ENCODE measurements around the gene E2F7. TPM values are rescaled to one million over a fixed set of nuclear protein-coding genes. Genes with fewer than 3 reads are reported as not detected.
"Not testable (repeated sequence)": the region's sequence is repeated elsewhere in the genome, so short reads cannot be mapped to it uniquely, and the experiment has no call there.

E2F7 gene
- total and polyA plus RNA-seq, 2 donors (not counting 3 experiments of a cell fraction or from before 2014, with no cell fraction given), result 4.7 to 19.8 TPM

DNA sequence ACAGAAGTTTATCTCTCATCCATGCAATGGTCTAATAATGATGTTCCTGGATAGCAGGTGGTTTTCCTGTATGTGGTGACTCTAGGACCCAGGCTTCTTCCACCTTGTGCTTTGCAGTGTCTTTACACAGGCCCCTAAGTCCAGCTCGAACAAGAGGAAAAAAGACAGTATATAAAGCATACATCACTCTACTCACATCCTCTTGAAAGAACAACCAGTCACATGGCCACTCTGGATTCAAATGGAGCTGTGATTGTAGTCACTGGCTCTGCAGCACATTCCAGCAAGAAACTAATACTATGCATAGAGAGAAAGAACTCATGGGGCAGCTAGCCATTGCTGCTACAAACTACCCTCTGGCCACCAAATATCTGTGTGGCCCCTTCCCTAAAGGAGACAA is 11.5 kb upstream of the E2F7 start:
- Histone ChIP-seq H3K4me2 (ENCODE audit: insufficient read depth, low read length) (no peak overlapping the region), H3K9me3 (replicated peaks; ENCODE audit: control insufficient read depth, insufficient read depth, low read length) (no peaks in the 10 kb centered on the region), H3K36me3 (ENCODE audit: control insufficient read depth in 2 of 2, extremely low read depth in 1 of 2, insufficient read depth in 2 of 2, low read length in 2 of 2) (no peaks in the 10 kb centered on the region), H3K9me1 (replicated peaks; ENCODE audit: control insufficient read depth, extremely low read depth, insufficient read depth, low read length) (no peaks in the 10 kb centered on the region), H3K27me3 (ENCODE audit: control insufficient read depth in 2 of 2, insufficient read depth in 2 of 2, low read length in 2 of 2) (no peaks in the 10 kb centered on the region), H2AFZ (ENCODE audit: low read depth, low read length) (no peak overlapping the region), H3K79me2 (ENCODE audit: control insufficient read depth, insufficient read depth, low read length) (no peaks in the 10 kb centered on the region), H4K20me1 (replicated peaks; ENCODE audit: control insufficient read depth, extremely low read depth, insufficient read depth, low read length) (no peaks in the 10 kb centered on the region), H3K27ac (ENCODE audit: insufficient read depth, low read depth, low read length) (no peak overlapping the region), H3K4me1 (ENCODE audit: control insufficient read depth, extremely low read depth, insufficient read depth, low read length) (no peaks in the 10 kb centered on the region), H3K9ac (replicated peaks; ENCODE audit: extremely low read depth, insufficient read depth, low read length) (no peak overlapping the region), H3K4me3 (replicated peaks in 1 of 3; ENCODE audit: insufficient read depth in 1 of 3, low read depth in 1 of 3, low read length in 3 of 3) (no peak overlapping the region)
- dilution Hi-C loops (cut with MboI; ENCODE audit: extremely low pct_ligation_motif_present, low sequenced_read_pairs), result no loop called here
- intact Hi-C loops (cut with micrococcal nuclease), result no loop called here
- DNase-seq (ENCODE audit: low read depth, low spot score), result no peak
- BruUV-seq (replicated peaks), result no TSS peak
- CTCF ChIA-PET, result no interaction called here
- POLR2A ChIA-PET, result no interaction called here
- TF ChIP-seq EZH2 (IDR thresholded peaks at IDR 0.05; ENCODE audit: borderline replicate concordance, low read depth, low read length, severe bottlenecking) (no peak), GATA2 (IDR thresholded peaks at IDR 0.05; ENCODE audit: insufficient read depth, insufficient read length, low read depth, low read length) (no peak), MYC (IDR thresholded peaks at IDR 0.05; ENCODE audit: low read depth, low read length) (no peak), JUN (IDR thresholded peaks at IDR 0.05; ENCODE audit: borderline replicate concordance, insufficient read depth, insufficient read length, low read depth) (no peak), POLR2AphosphoS5 (IDR thresholded peaks at IDR 0.05; ENCODE audit: insufficient read depth, low read depth, low read length) (no peak), POLR2A (IDR thresholded peaks at IDR 0.05; ENCODE audit: low read depth, low read length) (no peak), FOS (IDR thresholded peaks at IDR 0.05; ENCODE audit: borderline replicate concordance, insufficient read depth, low read length) (no peak)
- TF ChIP-seq, protein P1, sequence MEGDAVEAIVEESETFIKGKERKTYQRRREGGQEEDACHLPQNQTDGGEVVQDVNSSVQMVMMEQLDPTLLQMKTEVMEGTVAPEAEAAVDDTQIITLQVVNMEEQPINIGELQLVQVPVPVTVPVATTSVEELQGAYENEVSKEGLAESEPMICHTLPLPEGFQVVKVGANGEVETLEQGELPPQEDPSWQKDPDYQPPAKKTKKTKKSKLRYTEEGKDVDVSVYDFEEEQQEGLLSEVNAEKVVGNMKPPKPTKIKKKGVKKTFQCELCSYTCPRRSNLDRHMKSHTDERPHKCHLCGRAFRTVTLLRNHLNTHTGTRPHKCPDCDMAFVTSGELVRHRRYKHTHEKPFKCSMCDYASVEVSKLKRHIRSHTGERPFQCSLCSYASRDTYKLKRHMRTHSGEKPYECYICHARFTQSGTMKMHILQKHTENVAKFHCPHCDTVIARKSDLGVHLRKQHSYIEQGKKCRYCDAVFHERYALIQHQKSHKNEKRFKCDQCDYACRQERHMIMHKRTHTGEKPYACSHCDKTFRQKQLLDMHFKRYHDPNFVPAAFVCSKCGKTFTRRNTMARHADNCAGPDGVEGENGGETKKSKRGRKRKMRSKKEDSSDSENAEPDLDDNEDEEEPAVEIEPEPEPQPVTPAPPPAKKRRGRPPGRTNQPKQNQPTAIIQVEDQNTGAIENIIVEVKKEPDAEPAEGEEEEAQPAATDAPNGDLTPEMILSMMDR (IDR thresholded peaks at IDR 0.05; ENCODE audit: extremely low read depth in 1 of 2, insufficient read depth in 1 of 2, low read depth in 1 of 2, low read length in 2 of 2), result no peak
- TF ChIP-seq, protein P2, sequence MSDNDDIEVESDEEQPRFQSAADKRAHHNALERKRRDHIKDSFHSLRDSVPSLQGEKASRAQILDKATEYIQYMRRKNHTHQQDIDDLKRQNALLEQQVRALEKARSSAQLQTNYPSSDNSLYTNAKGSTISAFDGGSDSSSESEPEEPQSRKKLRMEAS (IDR thresholded peaks at IDR 0.05; ENCODE audit: insufficient read depth, insufficient read length), result no peak
- FAIRE-seq, result no peak

GRCh38 chr12:77073894-77074293 is 8.5 kb upstream of the E2F7 start:
- H3K27ac ChIP-seq (ENCODE audit: insufficient read depth, low read depth, low read length); FAIRE-seq; intact Hi-C loops (cut with micrococcal nuclease); H4K20me1 ChIP-seq (replicated peaks; ENCODE audit: control insufficient read depth, extremely low read depth, insufficient read depth, low read length); H3K9me1 ChIP-seq (replicated peaks; ENCODE audit: control insufficient read depth, extremely low read depth, insufficient read depth, low read length); H3K79me2 ChIP-seq (ENCODE audit: control insufficient read depth, insufficient read depth, low read length); H3K36me3 ChIP-seq (ENCODE audit: control insufficient read depth in 2 of 2, extremely low read depth in 1 of 2, insufficient read depth in 2 of 2, low read length in 2 of 2); H3K4me3 ChIP-seq (replicated peaks in 1 of 3; ENCODE audit: insufficient read depth in 1 of 3, low read depth in 1 of 3, low read length in 3 of 3); CTCF ChIA-PET; POLR2A ChIA-PET; H2AFZ ChIP-seq (ENCODE audit: low read depth, low read length); H3K4me1 ChIP-seq (ENCODE audit: control insufficient read depth, extremely low read depth, insufficient read depth, low read length); H3K9me3 ChIP-seq (replicated peaks; ENCODE audit: control insufficient read depth, insufficient read depth, low read length); H3K27me3 ChIP-seq (ENCODE audit: control insufficient read depth in 2 of 2, insufficient read depth in 2 of 2, low read length in 2 of 2); dilution Hi-C loops (cut with MboI; ENCODE audit: extremely low pct_ligation_motif_present, low sequenced_read_pairs); H3K4me2 ChIP-seq (ENCODE audit: insufficient read depth, low read length); H3K9ac ChIP-seq (replicated peaks; ENCODE audit: extremely low read depth, insufficient read depth, low read length); DNase-seq (ENCODE audit: low read depth, low spot score); BruUV-seq (replicated peaks): not testable (repeated sequence)
